Stimulated activated CD4-positive, alpha-beta T cell treated with anti-CD3 and anti-CD28 coated beads, TNF-alpha, amount 100 ng/mL, for 24 hours (primary cell): Measurements from ENCODE around the gene HTR4.

ENCODE experiments used
- DNase-seq, 3 experiments: peaks; one replicate each; pipeline ENCODE4 v3.0.0-alpha.2; 2020; ENCODE audit warnings: low read depth in 3 of 3

The HTR4 gene

DNA sequence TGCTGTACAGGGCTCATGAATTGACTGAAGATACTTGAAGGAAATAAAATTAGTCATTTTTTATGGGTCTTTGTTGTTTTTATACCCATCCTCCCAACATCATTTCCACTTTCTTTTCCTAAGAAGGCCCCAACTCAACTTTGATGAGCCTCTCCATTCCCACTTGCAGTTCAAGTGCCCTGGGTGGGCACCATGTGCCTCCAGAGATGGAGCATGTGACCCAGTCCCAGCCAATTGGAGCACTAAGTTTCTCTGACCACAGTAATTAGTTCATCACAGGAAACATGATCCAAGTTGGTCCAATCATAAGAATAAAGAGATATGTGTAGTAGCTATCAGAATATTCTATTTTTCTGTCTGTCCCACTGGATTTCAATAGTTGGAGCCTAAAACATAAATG is 46.9 kb downstream of the HTR4 start:
- DNase-seq = no peak

- DNase-seq = no peak
These were observed 48.0 kb downstream of the HTR4 start for GRCh38 chr5:148606296-148606695.

- no peak for DNase-seq
These were observed 55.1 kb downstream of the HTR4 start for GRCh38 chr5:148599187-148599586.

GRCh38 chr5:148595697-148596096 is 58.6 kb downstream of the HTR4 start:
- DNase-seq = no peak

- no peak for DNase-seq
These were observed 67.5 kb downstream of the HTR4 start for GRCh38 chr5:148586796-148587195.

DNA sequence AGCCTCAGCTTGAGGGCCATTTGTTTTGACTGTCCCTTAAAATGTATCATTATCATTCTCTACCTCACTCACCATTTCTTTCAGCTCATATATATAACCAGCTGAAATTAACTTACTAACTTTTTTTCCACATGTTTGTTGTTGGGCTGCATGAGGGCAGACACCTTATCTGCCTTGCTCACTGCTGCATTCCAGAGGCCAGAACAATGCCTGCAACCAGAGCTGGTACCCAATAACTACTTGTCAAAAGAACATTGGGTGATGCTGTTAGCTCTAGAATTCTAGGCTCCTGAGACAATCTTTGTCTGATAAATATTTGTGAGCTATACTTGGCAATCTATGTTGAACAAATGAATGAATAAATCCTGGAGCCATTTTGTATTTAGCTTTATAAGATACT is 68.3 kb downstream of the HTR4 start:
- DNase-seq = no peak

DNA sequence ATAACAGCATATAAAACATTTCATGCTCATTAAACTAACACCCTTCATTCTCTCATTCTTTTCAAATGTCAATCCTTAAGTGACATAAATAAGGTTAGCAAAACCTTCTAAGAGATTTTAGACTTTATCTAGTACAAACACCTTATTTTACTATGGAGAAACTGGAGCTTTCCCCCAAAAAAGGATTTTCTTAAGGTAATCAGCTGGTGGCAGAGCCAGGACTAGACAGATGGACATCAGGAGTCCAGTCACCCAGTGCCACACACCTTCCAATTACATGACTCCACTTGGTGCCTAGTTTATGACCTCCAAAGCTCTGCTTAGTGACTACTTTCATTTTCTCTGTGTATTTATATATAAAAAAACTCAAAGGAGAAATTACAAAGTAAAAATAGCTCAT is 70.2 kb downstream of the HTR4 start:
- DNase-seq = no peak

DNA sequence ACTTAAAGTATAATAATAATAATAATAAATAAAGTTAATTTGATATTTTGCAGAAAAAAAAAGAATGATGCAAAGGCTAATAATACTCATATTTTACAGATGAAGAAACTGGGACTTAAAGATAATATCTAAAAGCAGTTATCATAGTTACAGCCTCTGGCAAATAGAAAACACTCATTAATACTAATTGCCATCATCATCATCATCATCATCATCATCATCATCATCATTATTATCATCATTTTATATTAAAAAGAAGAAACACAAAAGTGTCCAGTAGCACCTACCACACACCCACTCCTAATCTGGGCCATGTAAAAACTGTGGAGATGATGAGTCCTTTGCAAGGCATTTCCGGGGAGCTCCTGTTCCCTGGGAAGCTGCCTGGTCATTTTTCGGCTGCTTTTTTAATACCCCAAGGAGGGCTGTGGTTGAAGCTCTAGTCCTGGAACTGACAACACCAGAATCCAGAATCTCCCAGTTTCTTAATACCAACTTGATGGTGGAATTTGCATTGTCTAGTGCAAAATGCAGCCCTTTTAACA is 70.8 kb downstream of the HTR4 start:
- no peak for DNase-seq

DNA sequence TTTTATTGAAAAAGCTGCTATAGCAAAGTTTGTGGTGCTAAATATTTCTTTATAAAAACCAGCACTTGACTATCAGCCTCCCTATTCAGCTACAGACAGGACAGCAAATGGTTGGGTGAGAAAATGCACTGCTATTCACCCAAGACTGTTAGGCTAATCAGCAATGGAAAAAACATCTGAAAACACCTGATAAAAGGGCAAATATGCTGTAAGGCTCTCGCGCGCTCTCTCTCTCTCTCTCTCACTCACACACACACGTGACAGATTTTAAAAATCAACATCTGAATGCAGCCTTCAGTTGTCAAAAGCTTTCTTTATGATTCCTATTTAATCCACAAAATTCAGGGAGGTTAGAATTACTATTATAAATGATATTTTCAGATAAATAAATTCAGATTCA is 80.2 kb downstream of the HTR4 start:
- no peak for DNase-seq

- DNase-seq = no peak
These were observed 81.0 kb downstream of the HTR4 start for GRCh38 chr5:148573374-148573773.

- no peak for DNase-seq
These were observed 84.4 kb downstream of the HTR4 start for GRCh38 chr5:148569948-148570347.

DNA sequence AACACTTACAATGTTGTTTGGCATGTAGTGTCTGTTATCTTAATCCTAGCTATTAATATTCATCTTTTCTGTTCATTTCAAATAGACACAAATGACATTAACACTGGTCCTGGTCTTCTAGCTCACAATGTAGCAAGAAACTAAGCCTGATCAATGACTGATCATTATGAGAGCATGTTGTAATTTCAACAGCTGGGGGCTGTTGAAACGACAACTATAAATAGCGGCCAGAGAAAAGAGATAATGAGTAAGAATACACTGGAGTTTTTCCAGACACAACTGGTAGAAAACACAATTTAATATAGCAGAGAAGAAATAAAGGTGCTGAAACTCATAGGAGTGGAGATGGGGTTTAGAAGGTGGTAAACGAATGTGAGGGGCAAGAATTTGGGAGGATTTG is 89.2 kb downstream of the HTR4 start:
- DNase-seq = no peak

DNA sequence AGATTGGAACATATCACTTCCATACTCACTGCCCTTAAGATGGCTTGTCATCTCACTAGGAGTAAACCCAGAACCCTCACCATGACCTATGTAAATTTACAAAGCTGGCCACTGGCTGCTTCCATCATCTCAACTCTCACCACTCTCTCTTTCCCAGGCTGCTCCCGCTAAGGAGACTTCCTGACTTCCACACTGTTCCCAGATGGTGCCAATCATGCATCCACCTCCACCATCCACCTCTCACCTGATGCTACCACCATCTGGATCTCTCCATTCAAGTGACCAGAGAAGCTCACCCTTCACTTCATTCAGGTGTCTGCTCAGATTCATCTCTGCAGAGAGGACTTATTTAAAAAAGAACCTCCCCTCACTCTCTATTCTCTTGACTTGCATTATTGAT is 91.3 kb downstream of the HTR4 start:
- DNase-seq = no peak

DNA sequence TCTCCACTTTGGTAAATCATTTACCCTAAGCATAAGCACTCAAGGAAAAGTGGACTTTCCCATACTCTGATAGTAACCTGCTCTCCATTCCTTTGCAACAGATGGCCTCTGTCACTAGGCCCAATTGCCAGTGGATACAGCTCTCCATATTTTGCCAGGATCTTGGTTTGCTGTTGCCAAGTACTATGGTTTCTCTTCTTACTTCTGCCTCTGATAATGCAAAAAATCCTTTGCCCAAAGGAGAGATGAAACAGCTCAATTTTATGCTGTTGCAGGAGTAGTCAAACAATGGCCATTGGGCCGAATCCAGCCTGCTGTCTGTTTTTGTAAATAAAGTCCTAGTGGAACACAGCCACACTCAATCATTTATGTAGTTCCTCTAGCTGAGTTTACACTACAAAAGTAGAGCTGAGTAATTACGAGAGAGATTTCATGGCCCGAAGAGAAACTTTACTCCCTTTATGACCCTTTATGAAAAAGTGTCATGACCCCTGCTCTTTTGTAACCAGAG is 92.5 kb downstream of the HTR4 start:
- no peak for DNase-seq

DNA sequence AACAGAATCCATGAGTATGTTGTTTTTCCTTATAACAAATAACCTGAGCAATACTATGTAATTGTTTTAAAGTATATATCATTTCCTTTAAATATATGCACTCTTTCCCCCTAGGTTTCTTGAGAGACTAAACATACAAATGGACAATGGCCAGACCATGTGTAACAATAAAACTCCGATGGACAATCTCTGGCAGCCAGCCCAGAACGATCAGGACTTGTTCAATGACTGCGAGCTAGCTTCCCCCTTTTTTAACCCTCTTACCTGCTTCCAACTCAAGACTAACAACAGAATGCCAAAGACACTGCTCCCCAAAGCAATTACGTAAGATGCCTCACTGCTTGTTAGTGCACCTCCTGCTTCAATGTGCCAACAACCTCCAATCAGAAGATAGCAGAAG is 94.9 kb downstream of the HTR4 start:
- no peak for DNase-seq

DNA sequence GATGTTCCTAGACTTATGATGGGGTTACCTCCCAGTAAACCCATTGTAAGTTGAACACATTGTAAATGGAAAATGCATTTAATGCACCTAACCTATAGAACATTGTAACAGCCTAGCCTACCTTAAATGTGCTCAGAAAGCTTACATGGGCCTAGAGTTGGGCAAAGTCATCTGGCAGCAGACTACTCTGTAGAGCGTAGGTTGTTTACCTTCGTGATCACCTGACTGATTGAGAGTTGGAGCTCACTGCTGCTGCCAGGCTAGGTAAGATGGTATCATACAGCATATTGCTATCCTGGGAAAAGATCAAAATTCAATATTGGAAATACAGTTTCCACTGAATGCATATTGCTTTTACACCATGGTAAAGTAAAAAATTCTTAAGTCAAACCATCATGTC is 95.4 kb downstream of the HTR4 start:
- DNase-seq = no peak

DNA sequence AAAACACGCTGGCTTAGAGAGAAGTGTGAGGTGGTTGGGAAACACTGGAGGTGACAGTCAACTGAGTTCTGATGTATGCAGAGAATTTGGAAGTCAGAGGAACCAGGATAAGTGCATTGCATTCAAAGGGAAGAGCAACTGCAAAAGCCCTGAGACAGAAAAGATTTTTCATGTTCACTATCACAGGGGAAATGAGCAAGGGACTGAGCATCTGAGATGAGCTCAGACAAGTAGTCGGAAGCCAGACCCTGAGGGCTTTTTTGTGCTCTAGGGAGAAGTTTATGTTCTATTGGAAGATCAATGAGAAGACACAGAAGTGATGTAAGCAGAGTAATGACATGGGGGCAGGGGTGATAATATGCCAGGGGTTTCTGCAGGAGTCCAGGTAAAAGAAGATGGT is 97.5 kb downstream of the HTR4 start:
- DNase-seq = no peak

DNA sequence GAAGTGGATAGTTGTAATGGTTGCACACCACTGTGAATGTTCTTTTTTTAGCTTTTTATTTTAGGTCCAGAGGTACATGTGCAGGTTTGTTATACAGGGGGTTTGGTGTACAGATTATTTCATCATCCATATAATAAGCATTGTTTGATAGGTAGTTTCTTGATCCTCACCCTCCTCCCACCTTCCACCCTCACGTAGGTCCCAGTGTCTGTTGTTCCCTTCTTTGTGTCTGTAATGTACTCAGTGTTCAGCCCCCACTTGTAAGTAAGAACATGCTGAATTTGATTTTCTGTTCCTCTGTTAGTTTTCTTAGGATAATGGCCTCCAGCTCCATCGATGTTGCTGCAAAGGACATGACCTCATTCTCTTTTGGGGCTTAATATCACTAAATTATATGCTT is 99.7 kb downstream of the HTR4 start:
- DNase-seq = no peak

- no peak for DNase-seq
These were observed 110.6 kb downstream of the HTR4 start for GRCh38 chr5:148543727-148544126.

- no peak for DNase-seq
These were observed 111.5 kb downstream of the HTR4 start for GRCh38 chr5:148542812-148543211.

DNA sequence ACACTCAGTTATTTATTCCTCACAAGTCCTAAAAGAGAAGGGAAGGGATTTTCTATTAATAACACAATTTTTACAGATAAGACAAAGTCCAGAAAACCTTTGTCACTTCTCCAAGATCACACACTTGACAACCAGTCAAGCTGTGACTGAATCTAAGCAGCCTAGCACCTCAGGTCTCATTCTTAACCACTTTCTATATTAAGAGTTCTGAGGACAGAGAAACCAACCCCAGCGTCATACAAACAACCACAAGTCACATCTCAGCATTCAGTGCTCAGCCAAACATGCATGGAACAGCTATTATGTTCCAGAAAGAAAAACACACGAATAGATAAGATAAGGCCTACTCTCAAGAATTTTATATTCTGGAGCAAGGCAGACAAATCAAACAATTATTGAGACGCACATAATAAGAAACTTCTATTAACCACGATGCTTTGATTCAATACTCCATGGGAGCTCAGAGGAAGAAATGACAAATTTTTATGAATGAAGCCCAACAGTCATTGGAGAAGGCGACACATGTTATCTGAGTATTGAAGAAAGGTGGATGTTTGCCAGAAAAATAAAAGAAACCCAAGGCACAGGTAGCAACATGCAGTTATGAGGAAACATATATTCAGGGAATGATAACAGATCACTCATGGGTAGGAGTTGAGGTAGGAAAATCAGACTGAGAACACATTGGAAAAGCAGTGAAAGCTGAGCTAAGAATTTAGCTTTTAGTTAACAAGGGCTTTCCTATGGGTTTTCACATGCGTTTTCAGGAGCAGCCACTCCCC is 113.1 kb downstream of the HTR4 start:
- no peak for DNase-seq

DNA sequence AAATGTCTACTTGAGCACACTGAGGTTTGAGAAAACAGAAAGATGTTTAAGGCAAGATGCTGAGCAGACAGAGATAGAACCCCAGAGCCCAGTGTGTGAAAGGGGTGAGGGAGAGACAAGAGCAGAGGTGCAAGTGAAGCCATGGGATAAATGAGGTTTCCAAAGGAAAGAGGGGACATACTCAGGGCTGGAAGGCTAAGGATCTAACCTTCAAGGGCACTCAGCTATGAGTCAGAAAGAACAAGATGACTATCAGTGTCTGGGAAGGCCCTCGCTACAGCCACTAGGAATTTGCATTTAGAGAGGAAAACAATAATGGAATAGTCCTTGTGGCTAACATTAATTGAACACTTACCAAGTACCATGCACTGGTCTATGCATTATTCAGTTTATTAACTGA is 113.7 kb downstream of the HTR4 start:
- DNase-seq = no peak

DNA sequence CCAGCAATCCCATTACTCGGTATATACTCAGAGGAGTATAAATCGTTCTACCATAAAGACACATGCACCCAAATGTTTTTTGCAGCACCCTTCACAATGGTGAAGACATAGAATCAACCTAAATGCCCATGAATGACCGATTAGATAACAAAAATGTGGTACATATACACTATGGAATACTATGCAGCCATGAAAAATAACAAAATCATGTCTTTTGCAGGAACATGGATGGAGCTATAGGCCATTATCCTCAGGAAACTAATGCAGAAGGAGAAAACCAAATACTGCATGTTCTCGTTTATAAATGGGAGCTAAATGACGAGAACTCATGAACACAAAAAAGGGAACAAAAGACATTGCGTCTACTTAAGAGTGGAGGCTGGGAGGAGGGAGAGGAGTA is 114.5 kb downstream of the HTR4 start:
- no peak for DNase-seq

DNA sequence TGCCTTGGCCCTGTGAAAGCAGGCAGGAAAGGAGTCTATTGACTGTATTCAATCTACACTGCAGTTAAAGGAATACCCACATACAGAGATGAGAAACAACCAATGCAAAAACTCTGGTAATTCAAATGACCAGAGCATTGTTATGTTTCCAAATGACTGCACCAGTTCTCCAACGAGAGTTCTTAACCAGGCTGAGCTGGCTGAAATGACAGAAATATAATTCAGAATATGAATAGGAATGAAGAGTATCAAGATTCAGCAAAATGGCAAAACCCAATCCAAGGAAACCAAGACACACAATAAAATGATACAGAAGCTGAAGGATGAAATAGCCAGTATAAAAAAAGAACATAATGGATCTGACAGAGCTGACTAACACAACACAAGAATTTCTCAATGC is 119.1 kb downstream of the HTR4 start:
- no peak for DNase-seq
